ENCODE data around the gene GET3. TPM values are rescaled to one million over a fixed set of nuclear protein-coding genes. Genes with fewer than 3 reads are reported as not detected.
A peak's percentile ranks its signal among the peaks of the same experiment; 100 is the strongest.

The GET3 gene
- total RNA-seq, 1 donor from 2014 or later, result 62.7 TPM

- Mint-ChIP-seq H3K4me1 (ENCODE audit: low read depth) (peaks cover 20% of the 10 kb centered on the region), H3K4me3 (ENCODE audit: low read depth) (peak overlapping the region; percentile 88), H3K27ac (peak overlapping the region; percentile 94), H3K27me3 (ENCODE audit: low read depth) (no peaks in the 10 kb centered on the region), H3K9me3 (no peaks in the 10 kb centered on the region), H3K36me3 (ENCODE audit: low read depth) (peaks cover 16% of the 10 kb centered on the region)
- no peak for DNase-seq (ENCODE audit: low spot score)
- intact Hi-C loops (cut with micrococcal nuclease), result no loop called here
Measured at GRCh38 chr19:12788042-12788681, 50.9 kb downstream of the GET3 start.

GRCh38 chr19:12788682-12789097 lies 51.4 kb downstream of the GET3 start:
- no peaks in the 10 kb centered on the region for H3K9me3 Mint-ChIP-seq
- H3K36me3 Mint-ChIP-seq (ENCODE audit: low read depth), result peaks cover 19% of the 10 kb centered on the region
- intact Hi-C loops (cut with micrococcal nuclease), result no loop called here
- H3K27ac Mint-ChIP-seq, result peak overlapping the region; percentile 94
- H3K4me1 Mint-ChIP-seq (ENCODE audit: low read depth), result peaks cover 17% of the 10 kb centered on the region
- peak overlapping the region; percentile 88 for H3K4me3 Mint-ChIP-seq (ENCODE audit: low read depth)
- DNase-seq (ENCODE audit: low spot score), result no peak
- no peaks in the 10 kb centered on the region for H3K27me3 Mint-ChIP-seq (ENCODE audit: low read depth)

DNA sequence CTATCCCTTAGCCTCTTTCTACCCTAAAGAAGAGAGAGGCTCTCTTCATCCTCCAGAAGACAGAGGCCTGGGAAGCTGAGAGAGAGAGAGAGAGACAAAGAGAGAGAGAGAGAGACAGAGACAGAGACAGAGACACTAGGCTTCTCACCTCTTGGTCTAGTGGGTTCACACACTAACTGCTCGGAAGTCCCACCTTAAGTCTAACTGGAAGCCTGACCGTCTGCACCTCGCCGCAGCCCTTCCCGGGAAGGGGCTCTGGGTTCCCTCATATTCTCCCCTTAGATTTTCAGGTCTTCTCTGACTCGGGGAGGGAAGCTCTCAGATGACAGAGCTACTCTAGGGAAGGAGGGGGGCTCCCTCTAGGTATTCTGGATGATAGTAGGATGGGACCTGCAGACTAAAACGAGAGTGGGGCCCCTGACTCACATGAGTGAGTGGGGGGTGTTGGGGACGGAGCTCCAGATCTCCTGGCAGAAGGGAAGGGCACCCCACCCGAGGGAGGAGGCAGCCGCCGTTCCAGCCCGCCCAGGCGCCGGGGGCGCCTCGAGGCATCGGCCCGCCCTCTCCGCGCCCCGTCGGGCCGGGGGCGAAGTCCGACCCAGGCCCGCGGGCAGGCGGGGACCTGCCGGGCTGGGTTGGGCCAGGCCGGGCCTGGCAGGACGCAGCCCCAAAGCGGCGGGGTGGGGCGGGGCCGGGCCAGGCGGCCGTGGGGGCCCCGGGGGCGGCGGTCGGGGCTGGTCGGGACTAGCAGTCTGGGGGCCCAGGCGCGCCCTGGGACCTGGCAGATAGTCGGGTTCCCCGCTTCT lies 52.0 kb downstream of the GET3 start:
- no peaks in the 10 kb centered on the region for H3K9me3 Mint-ChIP-seq
- H3K27ac Mint-ChIP-seq, result peak overlapping the region; percentile 94
- no peaks in the 10 kb centered on the region for H3K27me3 Mint-ChIP-seq (ENCODE audit: low read depth)
- H3K4me1 Mint-ChIP-seq (ENCODE audit: low read depth), result peaks cover 20% of the 10 kb centered on the region
- intact Hi-C loops (cut with micrococcal nuclease), result no loop called here
- H3K36me3 Mint-ChIP-seq (ENCODE audit: low read depth), result peaks cover 19% of the 10 kb centered on the region
- DNase-seq (ENCODE audit: low spot score), result no peak
- peak overlapping the region; percentile 88 for H3K4me3 Mint-ChIP-seq (ENCODE audit: low read depth)

GRCh38 chr19:12789904-12790619 lies 52.8 kb downstream of the GET3 start:
- H3K4me1 Mint-ChIP-seq (ENCODE audit: low read depth), result peaks cover 24% of the 10 kb centered on the region
- no peaks in the 10 kb centered on the region for H3K9me3 Mint-ChIP-seq

GRCh38 chr19:12790628-12791344 lies 53.5 kb downstream of the GET3 start:
- intact Hi-C loops (cut with micrococcal nuclease), result loop anchor here (1.0 to 5.0 kb wide), 6 partner anchors 8 to 1047 kb away; partner anchors contain the start of genes CALR, DHPS and TRIR

More at GRCh38 chr19:12789904-12790619, 52.8 kb downstream of the GET3 start:
- peak overlapping the region; percentile 93 for H3K27ac Mint-ChIP-seq
- H3K27me3 Mint-ChIP-seq (ENCODE audit: low read depth), result no peaks in the 10 kb centered on the region
- H3K36me3 Mint-ChIP-seq (ENCODE audit: low read depth), result peaks cover 19% of the 10 kb centered on the region
- H3K4me3 Mint-ChIP-seq (ENCODE audit: low read depth), result peak overlapping the region; percentile 95
- intact Hi-C loops (cut with micrococcal nuclease), result loop anchor here (2.0 to 5.0 kb wide), 5 partner anchors 58 to 1047 kb away; partner anchors contain the start of genes CALR, DHPS and TRIR
- peak; percentile 95 for DNase-seq (ENCODE audit: low spot score)

GRCh38 chr19:12791345-12792050 lies 54.2 kb downstream of the GET3 start, which contains the start of gene JUNB:
TSS of gene JUNB (plus strand) at chr19:12791486. CDS start at chr19:12791772, 286 bp downstream.
- intact Hi-C loops (cut with micrococcal nuclease), result loop anchor here (1.0 to 5.0 kb wide), 6 partner anchors 9 to 1046 kb away; partner anchors contain the start of genes CALR, DHPS and TRIR
- Mint-ChIP-seq H3K4me3 (ENCODE audit: low read depth) (peak within 1 kb of the TSS; percentile 95), H3K27ac (peak within 1 kb of the TSS; percentile 93), H3K4me1 (ENCODE audit: low read depth) (peaks cover 33% of the 10 kb centered on the region), H3K27me3 (ENCODE audit: low read depth) (no peaks in the 10 kb centered on the region), H3K9me3 (no peaks in the 10 kb centered on the region), H3K36me3 (ENCODE audit: low read depth) (peaks cover 22% of the 10 kb centered on the region)
- DNase-seq (ENCODE audit: low spot score), result peak; percentile 96

More at GRCh38 chr19:12790628-12791344, 53.5 kb downstream of the GET3 start:
- no peaks in the 10 kb centered on the region for H3K9me3 Mint-ChIP-seq
- H3K36me3 Mint-ChIP-seq (ENCODE audit: low read depth), result peaks cover 19% of the 10 kb centered on the region
- no peaks in the 10 kb centered on the region for H3K27me3 Mint-ChIP-seq (ENCODE audit: low read depth)
- no peak for DNase-seq (ENCODE audit: low spot score)
- H3K4me1 Mint-ChIP-seq (ENCODE audit: low read depth), result peaks cover 26% of the 10 kb centered on the region
- peak overlapping the region; percentile 95 for H3K4me3 Mint-ChIP-seq (ENCODE audit: low read depth)
- H3K27ac Mint-ChIP-seq, result peak overlapping the region; percentile 93

GRCh38 chr19:12792051-12792852 lies 55.0 kb downstream of the GET3 start:
- Mint-ChIP-seq H3K4me1 (ENCODE audit: low read depth) (peaks cover 35% of the 10 kb centered on the region), H3K9me3 (no peaks in the 10 kb centered on the region), H3K27ac (peak overlapping the region; percentile 90), H3K4me3 (ENCODE audit: low read depth) (peak overlapping the region; percentile 95), H3K27me3 (ENCODE audit: low read depth) (no peaks in the 10 kb centered on the region), H3K36me3 (ENCODE audit: low read depth) (peaks cover 28% of the 10 kb centered on the region)
- peak; percentile 80 for DNase-seq (ENCODE audit: low spot score)
- intact Hi-C loops (cut with micrococcal nuclease), result loop anchor here (5.0 kb wide), 4 partner anchors 60 to 1045 kb away; partner anchors contain the start of genes CALR, DHPS and TRIR

- peak overlapping the region; percentile 95 for H3K4me3 Mint-ChIP-seq (ENCODE audit: low read depth)
- H3K36me3 Mint-ChIP-seq (ENCODE audit: low read depth), result peaks cover 29% of the 10 kb centered on the region
- intact Hi-C loops (cut with micrococcal nuclease), result loop anchor here (5.0 kb wide), 4 partner anchors 61 to 1044 kb away; partner anchors contain the start of genes CALR, DHPS and TRIR
- H3K27me3 Mint-ChIP-seq (ENCODE audit: low read depth), result no peaks in the 10 kb centered on the region
- H3K4me1 Mint-ChIP-seq (ENCODE audit: low read depth), result peaks cover 35% of the 10 kb centered on the region
- no peak for DNase-seq (ENCODE audit: low spot score)
- no peaks in the 10 kb centered on the region for H3K9me3 Mint-ChIP-seq
- H3K27ac Mint-ChIP-seq, result peak overlapping the region; percentile 97
Measured at GRCh38 chr19:12792853-12793289, 55.6 kb downstream of the GET3 start.

DNA sequence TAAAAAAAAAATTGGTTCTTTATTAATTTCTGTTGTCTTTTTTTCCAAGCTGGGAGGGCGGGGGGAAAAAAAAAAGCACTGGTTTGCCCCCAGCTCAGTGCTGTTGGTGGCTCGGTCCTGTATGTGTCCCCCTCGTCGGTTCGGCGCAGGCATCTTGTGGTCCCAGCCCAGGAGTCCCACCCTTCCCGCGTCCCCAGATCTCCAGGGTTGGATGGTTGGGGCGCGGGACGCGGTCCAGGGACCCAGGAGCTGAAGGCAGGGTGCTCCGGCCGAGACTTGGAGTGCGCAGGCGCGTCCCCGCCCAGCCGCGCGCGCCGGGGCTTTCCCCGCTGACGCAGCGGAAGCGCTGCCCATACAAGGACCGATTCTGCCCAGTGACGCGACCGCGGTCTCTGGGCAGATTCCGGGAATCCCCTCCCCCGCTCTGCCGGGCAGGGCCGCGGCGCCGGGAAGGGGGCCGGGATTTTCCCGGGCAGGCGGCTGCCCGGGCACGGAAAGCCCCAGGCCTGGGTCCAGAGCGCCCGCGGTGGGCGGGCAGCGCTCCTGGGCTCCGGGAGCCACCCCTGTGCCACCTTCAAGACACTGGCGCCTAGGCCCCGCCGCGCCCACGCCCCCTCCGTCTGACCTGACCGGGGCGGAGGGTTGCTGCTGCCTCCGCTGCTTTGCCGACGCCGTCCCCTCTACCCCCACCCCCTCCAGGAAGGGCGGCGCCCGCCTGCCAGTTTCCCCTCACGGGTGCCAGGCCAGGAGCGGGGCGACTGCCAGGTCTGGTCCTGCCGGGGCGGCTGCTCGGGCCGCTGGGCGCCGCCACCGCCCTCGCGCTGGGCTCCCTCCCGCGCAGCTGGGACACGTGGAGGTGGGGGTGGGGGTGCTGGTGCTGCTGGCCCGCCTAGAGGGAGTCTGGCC lies 56.2 kb downstream of the GET3 start:
- peaks cover 34% of the 10 kb centered on the region for H3K4me1 Mint-ChIP-seq (ENCODE audit: low read depth)
- H3K4me3 Mint-ChIP-seq (ENCODE audit: low read depth), result peak overlapping the region; percentile 95
- DNase-seq (ENCODE audit: low spot score), result peak; percentile 93
- intact Hi-C loops (cut with micrococcal nuclease), result loop anchor here (5.0 kb wide), 4 partner anchors 61 to 1044 kb away; partner anchors contain the start of genes CALR, DHPS and TRIR
- no peaks in the 10 kb centered on the region for H3K9me3 Mint-ChIP-seq
- peaks cover 30% of the 10 kb centered on the region for H3K36me3 Mint-ChIP-seq (ENCODE audit: low read depth)
- no peaks in the 10 kb centered on the region for H3K27me3 Mint-ChIP-seq (ENCODE audit: low read depth)
- H3K27ac Mint-ChIP-seq, result peak overlapping the region; percentile 97
